Keratinocyte (primary cell): ENCODE data around the gene ARFIP1.

Source experiments
- EZH2 ChIP-seq: IDR thresholded peaks from one replicate; pipeline ENCODE4 v1.6.1; 2012; ENCODE audit warnings: inconsistent platforms, mild to moderate bottlenecking, low read length, moderate library complexity
- TF ChIP-seq, protein P1 (sequence below), 3 experiments: IDR thresholded peaks in 1 of 3; conservative IDR thresholded peaks in 1 of 3; optimal IDR thresholded peaks in 1 of 3; 2 replicates in 2 of 3; 3 replicates in 1 of 3; pipeline versions ENCODE3 to v1.5.1; 2011; ENCODE audit warnings: low read length in 3 of 3, mild to moderate bottlenecking in 3 of 3, moderate library complexity in 2 of 3, control low read depth in 1 of 3, inconsistent platforms in 1 of 3; ENCODE audit not compliant: insufficient read depth in 2 of 3; ENCODE audit errors: extremely low read depth in 1 of 3

GRCh38 chr4:152900395-152900794 lies 120.6 kb downstream of the ARFIP1 start:
- TF ChIP-seq, protein P1, sequence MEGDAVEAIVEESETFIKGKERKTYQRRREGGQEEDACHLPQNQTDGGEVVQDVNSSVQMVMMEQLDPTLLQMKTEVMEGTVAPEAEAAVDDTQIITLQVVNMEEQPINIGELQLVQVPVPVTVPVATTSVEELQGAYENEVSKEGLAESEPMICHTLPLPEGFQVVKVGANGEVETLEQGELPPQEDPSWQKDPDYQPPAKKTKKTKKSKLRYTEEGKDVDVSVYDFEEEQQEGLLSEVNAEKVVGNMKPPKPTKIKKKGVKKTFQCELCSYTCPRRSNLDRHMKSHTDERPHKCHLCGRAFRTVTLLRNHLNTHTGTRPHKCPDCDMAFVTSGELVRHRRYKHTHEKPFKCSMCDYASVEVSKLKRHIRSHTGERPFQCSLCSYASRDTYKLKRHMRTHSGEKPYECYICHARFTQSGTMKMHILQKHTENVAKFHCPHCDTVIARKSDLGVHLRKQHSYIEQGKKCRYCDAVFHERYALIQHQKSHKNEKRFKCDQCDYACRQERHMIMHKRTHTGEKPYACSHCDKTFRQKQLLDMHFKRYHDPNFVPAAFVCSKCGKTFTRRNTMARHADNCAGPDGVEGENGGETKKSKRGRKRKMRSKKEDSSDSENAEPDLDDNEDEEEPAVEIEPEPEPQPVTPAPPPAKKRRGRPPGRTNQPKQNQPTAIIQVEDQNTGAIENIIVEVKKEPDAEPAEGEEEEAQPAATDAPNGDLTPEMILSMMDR (optimal IDR thresholded peaks at IDR 0.05 in 1 of 3, IDR thresholded peaks at IDR 0.05 in 1 of 3, conservative IDR thresholded peaks at IDR 0.05 in 1 of 3; ENCODE audit: extremely low read depth in 1 of 3, insufficient read depth in 2 of 3, low read length in 3 of 3): no peak
- TF ChIP-seq EZH2: no peak
